NCI-H2107 treated with DMSO at 0.1 percent for 48 hours (cell line): ENCODE measurements around the gene ATP7B.
A peak's percentile ranks its signal among the peaks of the same experiment; 100 is the strongest.

Experiments used
- DNase-seq: peaks from one replicate; lab custom pipeline; 2025; ENCODE audit not compliant: unreplicated experiment; lab: John Stamatoyannopoulos, UW

ATP7B gene

GRCh38 chr13:51895906-51896888, 115.1 kb downstream of the ATP7B start:
- peak; percentile 25 for DNase-seq

GRCh38 chr13:51894239-51894638, 117.0 kb downstream of the ATP7B start:
- DNase-seq = no peak

GRCh38 chr13:51892657-51893056, 118.6 kb downstream of the ATP7B start:
- no peak for DNase-seq

GRCh38 chr13:51887468-51887867, 123.8 kb downstream of the ATP7B start:
- no peak for DNase-seq

GRCh38 chr13:51885651-51886050, 125.6 kb downstream of the ATP7B start:
- no peak for DNase-seq

GRCh38 chr13:51883226-51883600, 128.0 kb downstream of the ATP7B start:
- no peak for DNase-seq
